OCI-M2 (cell line): Measurements from ENCODE around the gene TMPRSS5.
"Not testable (repeated sequence)": the region's sequence is repeated elsewhere in the genome, so short reads cannot be mapped to it uniquely, and the experiment has no call there.

Experiments used
- DNase-seq: peaks from one replicate; lab custom pipeline; 2025; ENCODE audit not compliant: unreplicated experiment; lab: John Stamatoyannopoulos, UW

TMPRSS5 gene

GRCh38 chr11:113705871-113706655 is at the start of gene TMPRSS5:
TSS of gene TMPRSS5 (minus strand) at chr11:113706308. CDS start at chr11:113706224, 84 bp downstream.
- DNase-seq, result no peak

- no peak for DNase-seq
Measured at GRCh38 chr11:113752932-113753331, 46.8 kb upstream of the TMPRSS5 start.

- DNase-seq, result no peak
Measured at GRCh38 chr11:113736323-113736722, 30.2 kb upstream of the TMPRSS5 start.

GRCh38 chr11:113732092-113732491 is 26.0 kb upstream of the TMPRSS5 start:
- no peak for DNase-seq

- DNase-seq, result no peak
Measured at GRCh38 chr11:113730887-113731726, 25.0 kb upstream of the TMPRSS5 start.

GRCh38 chr11:113729456-113729855 is 23.3 kb upstream of the TMPRSS5 start:
- DNase-seq, result no peak

GRCh38 chr11:113728814-113729213 is 22.7 kb upstream of the TMPRSS5 start:
- no peak for DNase-seq

- no peak for DNase-seq
Measured at GRCh38 chr11:113725913-113726312, 19.8 kb upstream of the TMPRSS5 start.

- no peak for DNase-seq
Measured at GRCh38 chr11:113725407-113725806, 19.3 kb upstream of the TMPRSS5 start.

GRCh38 chr11:113724778-113725177 is 18.7 kb upstream of the TMPRSS5 start:
- no peak for DNase-seq

GRCh38 chr11:113723787-113724186 is 17.7 kb upstream of the TMPRSS5 start:
- no peak for DNase-seq

GRCh38 chr11:113722934-113723333 is 16.8 kb upstream of the TMPRSS5 start:
- no peak for DNase-seq

- no peak for DNase-seq
Measured at GRCh38 chr11:113722221-113722620, 16.1 kb upstream of the TMPRSS5 start.

GRCh38 chr11:113721462-113722066 is 15.5 kb upstream of the TMPRSS5 start:
- no peak for DNase-seq

- DNase-seq, result not testable (repeated sequence)
Measured at GRCh38 chr11:113720478-113720877, 14.4 kb upstream of the TMPRSS5 start.

GRCh38 chr11:113715882-113716625 is 9.9 kb upstream of the TMPRSS5 start:
- no peak for DNase-seq

- DNase-seq, result no peak
Measured at GRCh38 chr11:113715273-113715672, 9.2 kb upstream of the TMPRSS5 start.

GRCh38 chr11:113710989-113711388 is 4.9 kb upstream of the TMPRSS5 start:
- no peak for DNase-seq

GRCh38 chr11:113703551-113703950 is 2.6 kb downstream of the TMPRSS5 start:
- not testable (repeated sequence) for DNase-seq

GRCh38 chr11:113701491-113701890 is 4.6 kb downstream of the TMPRSS5 start:
- no peak for DNase-seq

- no peak for DNase-seq
Measured at GRCh38 chr11:113698515-113698914, 7.6 kb downstream of the TMPRSS5 start.
